Measurements from ENCODE around the gene OLA1.
A peak's percentile ranks its signal among the peaks of the same experiment; 100 is the strongest.

DNA sequence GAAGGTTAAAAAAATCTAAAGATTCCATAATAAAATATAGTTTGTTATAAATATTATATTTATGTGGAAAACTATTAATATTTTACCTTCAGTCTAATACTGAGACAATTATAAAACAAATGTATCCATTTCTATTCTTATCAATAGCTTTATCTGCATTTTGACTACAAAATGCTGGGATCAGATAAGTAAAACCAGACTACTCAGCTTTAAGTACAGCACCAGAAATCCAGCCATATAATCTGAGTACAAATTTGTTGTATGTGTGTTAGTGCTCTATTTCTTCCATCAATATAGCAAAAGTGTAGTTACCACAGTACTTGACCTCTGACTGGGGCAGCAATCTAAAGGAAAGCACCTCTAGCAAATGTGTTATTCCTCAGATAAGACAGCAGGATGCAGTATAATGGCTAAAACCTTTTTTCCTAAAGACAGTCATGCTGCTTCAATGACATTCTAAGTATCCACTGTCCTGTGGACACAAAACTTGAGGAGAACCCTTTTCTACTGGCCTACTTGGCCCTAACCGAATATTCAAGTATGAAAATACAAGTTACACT, 68.1 kb downstream of the OLA1 start:
- TF ChIP-seq EZH2 (IDR thresholded peaks at IDR 0.05; ENCODE audit: low read length, unreplicated experiment): no peak
- TF ChIP-seq, protein P1, sequence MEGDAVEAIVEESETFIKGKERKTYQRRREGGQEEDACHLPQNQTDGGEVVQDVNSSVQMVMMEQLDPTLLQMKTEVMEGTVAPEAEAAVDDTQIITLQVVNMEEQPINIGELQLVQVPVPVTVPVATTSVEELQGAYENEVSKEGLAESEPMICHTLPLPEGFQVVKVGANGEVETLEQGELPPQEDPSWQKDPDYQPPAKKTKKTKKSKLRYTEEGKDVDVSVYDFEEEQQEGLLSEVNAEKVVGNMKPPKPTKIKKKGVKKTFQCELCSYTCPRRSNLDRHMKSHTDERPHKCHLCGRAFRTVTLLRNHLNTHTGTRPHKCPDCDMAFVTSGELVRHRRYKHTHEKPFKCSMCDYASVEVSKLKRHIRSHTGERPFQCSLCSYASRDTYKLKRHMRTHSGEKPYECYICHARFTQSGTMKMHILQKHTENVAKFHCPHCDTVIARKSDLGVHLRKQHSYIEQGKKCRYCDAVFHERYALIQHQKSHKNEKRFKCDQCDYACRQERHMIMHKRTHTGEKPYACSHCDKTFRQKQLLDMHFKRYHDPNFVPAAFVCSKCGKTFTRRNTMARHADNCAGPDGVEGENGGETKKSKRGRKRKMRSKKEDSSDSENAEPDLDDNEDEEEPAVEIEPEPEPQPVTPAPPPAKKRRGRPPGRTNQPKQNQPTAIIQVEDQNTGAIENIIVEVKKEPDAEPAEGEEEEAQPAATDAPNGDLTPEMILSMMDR (conservative IDR thresholded peaks at IDR 0.05; ENCODE audit: low read depth, low read length): peak; percentile 42; the same call in 1 of the 2 replicates

Data from PC-3 (cell line).